Measurements from ENCODE around the gene CREB5.

Gene CREB5

GRCh38 chr7:28836716-28837115 is 424.4 kb downstream of the CREB5 start:
- FAIRE-seq (no peak), DNase-seq (ENCODE audit: insufficient read length) (no peak)
- TF ChIP-seq TAF1 (IDR thresholded peaks at IDR 0.05; ENCODE audit: borderline replicate concordance, low read depth, low read length) (no peak), POLR2A (IDR thresholded peaks at IDR 0.05; ENCODE audit: low read depth, low read length) (no peak), POLR2AphosphoS5 (IDR thresholded peaks at IDR 0.05; ENCODE audit: low read depth, low read length) (no peak)

- TF ChIP-seq POLR2A (IDR thresholded peaks at IDR 0.05; ENCODE audit: low read depth, low read length) (no peak), TAF1 (IDR thresholded peaks at IDR 0.05; ENCODE audit: borderline replicate concordance, low read depth, low read length) (no peak), POLR2AphosphoS5 (IDR thresholded peaks at IDR 0.05; ENCODE audit: low read depth, low read length) (no peak)
- FAIRE-seq (no peak), DNase-seq (ENCODE audit: insufficient read length) (no peak)
Measured at GRCh38 chr7:28837216-28837615, 424.9 kb downstream of the CREB5 start.

GRCh38 chr7:28840592-28840995 is 428.3 kb downstream of the CREB5 start:
- no peak for FAIRE-seq
- no peak for DNase-seq (ENCODE audit: insufficient read length)
- TF ChIP-seq POLR2AphosphoS5 (IDR thresholded peaks at IDR 0.05; ENCODE audit: low read depth, low read length) (no peak), TAF1 (IDR thresholded peaks at IDR 0.05; ENCODE audit: borderline replicate concordance, low read depth, low read length) (no peak), POLR2A (IDR thresholded peaks at IDR 0.05; ENCODE audit: low read depth, low read length) (no peak)

GRCh38 chr7:28841766-28842165 is 429.4 kb downstream of the CREB5 start:
- no peak for FAIRE-seq
- TF ChIP-seq POLR2A (IDR thresholded peaks at IDR 0.05; ENCODE audit: low read depth, low read length), result no peak
- no peak for TF ChIP-seq POLR2AphosphoS5 (IDR thresholded peaks at IDR 0.05; ENCODE audit: low read depth, low read length)
- no peak for TF ChIP-seq TAF1 (IDR thresholded peaks at IDR 0.05; ENCODE audit: borderline replicate concordance, low read depth, low read length)

GRCh38 chr7:28842769-28843295 is 430.5 kb downstream of the CREB5 start:
- TF ChIP-seq POLR2A (IDR thresholded peaks at IDR 0.05; ENCODE audit: low read depth, low read length) (no peak), POLR2AphosphoS5 (IDR thresholded peaks at IDR 0.05; ENCODE audit: low read depth, low read length) (no peak), TAF1 (IDR thresholded peaks at IDR 0.05; ENCODE audit: borderline replicate concordance, low read depth, low read length) (no peak)
- no peak for FAIRE-seq
- DNase-seq (ENCODE audit: insufficient read length), result no peak

More at GRCh38 chr7:28841766-28842165, 429.4 kb downstream of the CREB5 start:
- no peak for DNase-seq (ENCODE audit: insufficient read length)

GRCh38 chr7:28845106-28845505 is 432.8 kb downstream of the CREB5 start:
- DNase-seq (ENCODE audit: insufficient read length), result no peak
- no peak for FAIRE-seq
- TF ChIP-seq POLR2A (IDR thresholded peaks at IDR 0.05; ENCODE audit: low read depth, low read length), result no peak
- no peak for TF ChIP-seq POLR2AphosphoS5 (IDR thresholded peaks at IDR 0.05; ENCODE audit: low read depth, low read length)
- TF ChIP-seq TAF1 (IDR thresholded peaks at IDR 0.05; ENCODE audit: borderline replicate concordance, low read depth, low read length), result no peak

- TF ChIP-seq POLR2AphosphoS5 (IDR thresholded peaks at IDR 0.05; ENCODE audit: low read depth, low read length), result no peak
- TF ChIP-seq POLR2A (IDR thresholded peaks at IDR 0.05; ENCODE audit: low read depth, low read length), result no peak
- TF ChIP-seq TAF1 (IDR thresholded peaks at IDR 0.05; ENCODE audit: borderline replicate concordance, low read depth, low read length), result no peak
- FAIRE-seq (no peak), DNase-seq (ENCODE audit: insufficient read length) (no peak)
Measured at GRCh38 chr7:28847176-28847575, 434.9 kb downstream of the CREB5 start.

GRCh38 chr7:28847681-28848080 is 435.4 kb downstream of the CREB5 start:
- DNase-seq (ENCODE audit: insufficient read length) (no peak), FAIRE-seq (no peak)
- TF ChIP-seq TAF1 (IDR thresholded peaks at IDR 0.05; ENCODE audit: borderline replicate concordance, low read depth, low read length) (no peak), POLR2A (IDR thresholded peaks at IDR 0.05; ENCODE audit: low read depth, low read length) (no peak), POLR2AphosphoS5 (IDR thresholded peaks at IDR 0.05; ENCODE audit: low read depth, low read length) (no peak)

- FAIRE-seq, result no peak
- TF ChIP-seq POLR2AphosphoS5 (IDR thresholded peaks at IDR 0.05; ENCODE audit: low read depth, low read length) (no peak), TAF1 (IDR thresholded peaks at IDR 0.05; ENCODE audit: borderline replicate concordance, low read depth, low read length) (no peak), POLR2A (IDR thresholded peaks at IDR 0.05; ENCODE audit: low read depth, low read length) (no peak)
- no peak for DNase-seq (ENCODE audit: insufficient read length)
Measured at GRCh38 chr7:28848906-28849305, 436.6 kb downstream of the CREB5 start.

GRCh38 chr7:28850699-28851098 is 438.4 kb downstream of the CREB5 start:
- FAIRE-seq (no peak), DNase-seq (ENCODE audit: insufficient read length) (no peak)
- TF ChIP-seq TAF1 (IDR thresholded peaks at IDR 0.05; ENCODE audit: borderline replicate concordance, low read depth, low read length) (no peak), POLR2A (IDR thresholded peaks at IDR 0.05; ENCODE audit: low read depth, low read length) (no peak), POLR2AphosphoS5 (IDR thresholded peaks at IDR 0.05; ENCODE audit: low read depth, low read length) (no peak)

GRCh38 chr7:28853150-28853549 is 440.8 kb downstream of the CREB5 start:
- no peak for FAIRE-seq
- DNase-seq (ENCODE audit: insufficient read length), result no peak
- TF ChIP-seq TAF1 (IDR thresholded peaks at IDR 0.05; ENCODE audit: borderline replicate concordance, low read depth, low read length), result no peak
- TF ChIP-seq POLR2AphosphoS5 (IDR thresholded peaks at IDR 0.05; ENCODE audit: low read depth, low read length), result no peak
- no peak for TF ChIP-seq POLR2A (IDR thresholded peaks at IDR 0.05; ENCODE audit: low read depth, low read length)

GRCh38 chr7:28853834-28854749 is 441.8 kb downstream of the CREB5 start:
- DNase-seq (ENCODE audit: insufficient read length) (peak; percentile 93), FAIRE-seq (peak; percentile 92)
- TF ChIP-seq TAF1 (IDR thresholded peaks at IDR 0.05; ENCODE audit: borderline replicate concordance, low read depth, low read length) (no peak), POLR2A (IDR thresholded peaks at IDR 0.05; ENCODE audit: low read depth, low read length) (no peak), POLR2AphosphoS5 (IDR thresholded peaks at IDR 0.05; ENCODE audit: low read depth, low read length) (no peak)

Measured in GM12892 (cell line).